ENCODE measurements around the gene NEDD9.

DNA sequence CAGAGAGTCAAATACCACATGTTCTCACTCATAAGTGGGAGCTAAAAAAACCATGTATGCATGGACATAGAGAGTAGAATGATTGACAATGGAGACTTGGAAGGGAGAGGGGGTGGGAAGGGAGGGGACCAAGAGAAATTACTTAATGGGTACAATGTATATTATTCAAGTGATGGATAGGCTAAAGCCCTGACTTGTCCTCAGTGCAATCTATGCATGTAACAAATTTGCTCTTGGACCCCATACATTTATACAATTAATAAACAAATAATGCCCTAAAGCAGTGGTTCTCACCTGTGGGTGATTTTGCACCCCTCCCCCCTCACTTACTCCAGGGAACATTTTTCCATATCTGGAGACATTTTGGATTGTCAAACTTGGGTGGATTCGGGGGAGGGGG lies 33.5 kb upstream of the NEDD9 start:
- TF ChIP-seq CTCF (IDR thresholded peaks at IDR 0.05; ENCODE audit: low read length) = no peak
- TF ChIP-seq EZH2 (IDR thresholded peaks at IDR 0.05; ENCODE audit: borderline replicate concordance, low read length) = no peak

All from OCI-LY1 (cell line).